Measurements from ENCODE around the gene CLCN2. TPM values are rescaled to one million over a fixed set of nuclear protein-coding genes. Genes with fewer than 3 reads are reported as not detected.

Gene CLCN2
- total RNA-seq, 4 donors from 2014 or later, result 1.3 to 5.8 (median 1.9) TPM

DNA sequence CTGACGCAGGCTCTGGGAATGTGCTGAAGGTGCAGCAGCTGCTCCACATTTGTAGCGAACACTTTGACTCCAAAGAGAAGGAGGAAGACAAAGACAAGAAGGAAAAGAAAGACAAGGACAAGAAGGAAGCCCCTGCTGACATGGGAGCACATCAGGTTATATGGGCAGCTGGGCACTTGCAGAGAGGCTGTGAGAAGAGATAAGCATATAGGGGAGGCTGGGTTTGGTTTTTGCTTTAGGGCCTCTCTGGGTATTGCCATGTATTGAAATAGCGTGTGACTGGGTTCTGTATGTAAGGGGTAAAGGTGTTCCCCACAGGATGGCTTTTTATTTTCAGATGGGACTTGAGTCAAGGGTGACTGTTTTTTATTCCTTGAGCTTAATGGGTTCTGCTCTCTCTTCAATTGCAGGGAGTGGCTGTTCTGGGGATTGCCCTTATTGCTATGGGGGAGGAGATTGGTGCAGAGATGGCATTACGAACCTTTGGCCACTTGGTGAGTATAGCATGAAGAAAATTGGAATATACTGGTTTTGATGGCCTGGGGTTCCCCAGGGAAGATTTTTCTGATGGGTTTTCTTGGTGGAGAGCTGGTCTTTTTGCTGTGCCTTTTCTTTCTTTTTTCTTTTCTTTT is 54.9 kb downstream of the CLCN2 start:
- TF ChIP-seq, protein P1, sequence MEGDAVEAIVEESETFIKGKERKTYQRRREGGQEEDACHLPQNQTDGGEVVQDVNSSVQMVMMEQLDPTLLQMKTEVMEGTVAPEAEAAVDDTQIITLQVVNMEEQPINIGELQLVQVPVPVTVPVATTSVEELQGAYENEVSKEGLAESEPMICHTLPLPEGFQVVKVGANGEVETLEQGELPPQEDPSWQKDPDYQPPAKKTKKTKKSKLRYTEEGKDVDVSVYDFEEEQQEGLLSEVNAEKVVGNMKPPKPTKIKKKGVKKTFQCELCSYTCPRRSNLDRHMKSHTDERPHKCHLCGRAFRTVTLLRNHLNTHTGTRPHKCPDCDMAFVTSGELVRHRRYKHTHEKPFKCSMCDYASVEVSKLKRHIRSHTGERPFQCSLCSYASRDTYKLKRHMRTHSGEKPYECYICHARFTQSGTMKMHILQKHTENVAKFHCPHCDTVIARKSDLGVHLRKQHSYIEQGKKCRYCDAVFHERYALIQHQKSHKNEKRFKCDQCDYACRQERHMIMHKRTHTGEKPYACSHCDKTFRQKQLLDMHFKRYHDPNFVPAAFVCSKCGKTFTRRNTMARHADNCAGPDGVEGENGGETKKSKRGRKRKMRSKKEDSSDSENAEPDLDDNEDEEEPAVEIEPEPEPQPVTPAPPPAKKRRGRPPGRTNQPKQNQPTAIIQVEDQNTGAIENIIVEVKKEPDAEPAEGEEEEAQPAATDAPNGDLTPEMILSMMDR (IDR thresholded peaks at IDR 0.05; ENCODE audit: low read depth), result no peak

DNA sequence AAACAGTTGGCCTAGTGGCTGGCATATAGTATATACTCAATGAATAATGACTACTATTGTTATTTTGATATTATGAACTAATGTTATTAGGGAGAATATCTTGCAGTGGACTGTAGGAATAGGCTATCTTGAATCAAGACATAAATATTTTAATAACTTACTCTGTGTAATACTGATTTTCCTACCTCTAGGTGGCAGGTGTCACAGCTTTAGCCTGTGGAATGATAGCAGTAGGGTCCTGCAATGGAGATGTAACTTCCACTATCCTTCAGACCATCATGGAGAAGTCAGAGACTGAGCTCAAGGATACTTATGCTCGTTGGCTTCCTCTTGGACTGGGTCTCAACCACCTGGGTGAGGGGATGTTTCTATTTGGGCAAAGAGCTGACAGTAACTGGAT is 55.8 kb downstream of the CLCN2 start:
- TF ChIP-seq, protein P1 (IDR thresholded peaks at IDR 0.05; ENCODE audit: low read depth), result no peak

- TF ChIP-seq, protein P1 (IDR thresholded peaks at IDR 0.05; ENCODE audit: low read depth), result no peak
Observed at GRCh38 chr3:184300378-184300720, 61.1 kb downstream of the CLCN2 start.

DNA sequence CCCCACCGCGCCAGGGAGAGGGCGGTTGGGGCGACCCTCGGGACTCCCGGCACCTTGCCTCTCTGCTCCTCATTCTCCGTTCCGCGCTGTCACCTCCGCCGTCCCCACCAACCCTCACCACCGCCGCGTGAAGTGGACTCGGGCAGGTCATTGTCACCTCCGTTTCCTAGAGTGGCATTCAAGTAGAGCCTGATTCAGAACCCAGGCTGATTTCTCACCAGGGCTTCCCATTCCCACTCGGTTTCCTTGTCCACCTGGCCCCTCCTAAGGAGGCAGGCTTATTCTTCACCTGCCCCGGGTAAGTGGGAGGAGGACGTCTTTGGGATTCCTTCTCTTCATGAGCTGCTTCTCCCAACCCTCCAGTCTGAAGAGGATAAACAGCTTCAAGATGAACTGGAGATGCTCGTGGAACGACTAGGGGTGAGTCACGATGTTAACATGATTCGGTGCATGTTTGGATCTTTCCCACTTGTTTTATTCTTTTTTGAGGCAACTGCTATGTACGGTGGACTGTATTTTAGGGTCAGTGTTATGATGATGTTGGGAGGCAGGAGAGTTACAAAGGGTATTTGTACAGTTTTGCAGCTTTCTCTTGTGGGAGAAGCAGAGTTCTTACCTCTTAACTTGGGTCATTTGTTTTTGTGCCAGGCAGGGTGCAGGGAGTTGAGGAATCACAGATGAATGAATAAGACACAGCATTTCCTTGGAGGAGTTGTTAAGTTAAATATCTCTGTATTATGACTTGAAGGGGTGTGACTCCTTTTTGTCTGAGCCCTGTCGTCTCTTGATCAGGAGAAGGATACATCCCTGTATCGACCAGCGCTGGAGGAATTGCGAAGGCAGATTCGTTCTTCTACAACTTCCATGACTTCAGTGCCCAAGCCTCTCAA is 61.7 kb downstream of the CLCN2 start:
- TF ChIP-seq, protein P1 (IDR thresholded peaks at IDR 0.05; ENCODE audit: low read depth), result no peak

- TF ChIP-seq, protein P1 (IDR thresholded peaks at IDR 0.05; ENCODE audit: low read depth), result no peak
Observed at GRCh38 chr3:184298759-184299487, 62.5 kb downstream of the CLCN2 start, which contains the start of gene PSMD2. Gene PSMD2 (plus strand): TSS chr3:184299241. CDS start chr3:184299267, 26 bp downstream.

- TF ChIP-seq, protein P1 (IDR thresholded peaks at IDR 0.05; ENCODE audit: low read depth), result no peak
Observed at GRCh38 chr3:184296616-184297015, 64.8 kb downstream of the CLCN2 start.

Small RNA genes lying within 50 kb of the gene (small RNA-seq; reads per million reads assigned to genes)
- 2,352 reads per million, percentile 99 among the genes with 10 or more reads in this experiment for gene SNORD66

Other genes with a start within 250 kb of the CLCN2 start
- gene EIF2B5, start 226.2 kb downstream of the CLCN2 start, total RNA-seq, result 10 to 100 TPM; 29.8 to 31.9 (median 31.2) TPM
- 10 to 100 TPM; 18.9 to 57.3 (median 32.6) TPM for gene DVL3, start 206.2 kb downstream of the CLCN2 start, total RNA-seq
- gene AP2M1, start 186.8 kb downstream of the CLCN2 start, total RNA-seq, result 100 to 1,000 TPM; 178 to 227 (median 198) TPM
- 10 to 100 TPM; 40.8 to 72.5 (median 54.0) TPM for gene ABCF3, start 175.4 kb downstream of the CLCN2 start, total RNA-seq
- gene VWA5B2, start 132.0 kb downstream of the CLCN2 start, total RNA-seq, result not detected
- gene ALG3, start 112.6 kb downstream of the CLCN2 start, total RNA-seq, result 10 to 100 TPM; 23.3 to 53.7 (median 47.9) TPM
- gene EEF1AKMT4, start 111.9 kb downstream of the CLCN2 start, total RNA-seq, result 1 to 10 TPM; 3.4 to 5.5 (median 4.3) TPM
- gene CAMK2N2, start 100.1 kb downstream of the CLCN2 start, total RNA-seq, result not detected
- not detected for gene ECE2, start 85.6 kb downstream of the CLCN2 start, total RNA-seq
- gene PSMD2, start 62.4 kb downstream of the CLCN2 start, total RNA-seq, result 100 to 1,000 TPM; 166 to 257 (median 231) TPM
- gene EIF4G1, start 47.0 kb downstream of the CLCN2 start, total RNA-seq, result 100 to 1,000 TPM; 158 to 318 (median 213) TPM
- gene FAM131A, start 24.0 kb downstream of the CLCN2 start, total RNA-seq, result 10 to 100 TPM in 3 of 4 donors, 1 to 10 TPM in 1; 9.8 to 17.1 (median 13.8) TPM
- 10 to 100 TPM; 47.9 to 69.9 (median 56.7) TPM for gene POLR2H, start 105 bp upstream of the CLCN2 start, total RNA-seq
- under 1 TPM in 3 of 4 donors, not detected in 1; 0.44 to 0.68 (median 0.57) TPM for gene THPO, start 16.6 kb upstream of the CLCN2 start, total RNA-seq
- 10 to 100 TPM in 3 of 4 donors, 1 to 10 TPM in 1; 8.0 to 11.7 (median 11.0) TPM for gene CHRD, start 18.4 kb upstream of the CLCN2 start, total RNA-seq
- gene EPHB3, start 200.2 kb upstream of the CLCN2 start, total RNA-seq, result under 1 TPM in 2 of 4 donors, not detected in 2; 0.17 to 0.22 TPM